Kidney epithelial cell (primary cell): ENCODE measurements around the gene XRCC1. TPM values are rescaled to one million over a fixed set of nuclear protein-coding genes. Genes with fewer than 3 reads are reported as not detected.

ENCODE experiments used
- DNase-seq: peaks from one replicate; pipeline ENCODE4 v3.0.0-alpha.2; 2010; ENCODE audit warnings: low read depth
- H3K27me3 ChIP-seq: 2 replicates; pipeline ENCODE4 v1.6.0; 2011; ENCODE audit warnings: low read length; ENCODE audit not compliant: control insufficient read depth, insufficient read depth
- H3K36me3 ChIP-seq: 2 replicates; pipeline ENCODE4 v1.5.1; 2011; ENCODE audit warnings: low read length; ENCODE audit not compliant: control insufficient read depth, insufficient read depth
- H3K4me3 ChIP-seq: 2 replicates; pipeline ENCODE4 v1.5.1; 2011; ENCODE audit warnings: low read depth, mild to moderate bottlenecking, control low read depth, low read length
- total RNA-seq: library from RNA; depleted of rRNA; stranded (reverse); fragments of >200 nt; gene quantifications from 2 replicates; pipeline ENCODE4 v1.2.3, GENCODE V29; 2015
- TF ChIP-seq, protein P1 (sequence below): IDR thresholded peaks from 2 replicates; pipeline ENCODE4 v1.5.1; 2011; ENCODE audit warnings: mild to moderate bottlenecking, moderate library complexity, low read length, control low read depth, inconsistent platforms; ENCODE audit not compliant: insufficient read depth, poor library complexity, severe bottlenecking

Gene XRCC1
- total RNA-seq, 1 donor from 2014 or later = 32.9 TPM

DNA sequence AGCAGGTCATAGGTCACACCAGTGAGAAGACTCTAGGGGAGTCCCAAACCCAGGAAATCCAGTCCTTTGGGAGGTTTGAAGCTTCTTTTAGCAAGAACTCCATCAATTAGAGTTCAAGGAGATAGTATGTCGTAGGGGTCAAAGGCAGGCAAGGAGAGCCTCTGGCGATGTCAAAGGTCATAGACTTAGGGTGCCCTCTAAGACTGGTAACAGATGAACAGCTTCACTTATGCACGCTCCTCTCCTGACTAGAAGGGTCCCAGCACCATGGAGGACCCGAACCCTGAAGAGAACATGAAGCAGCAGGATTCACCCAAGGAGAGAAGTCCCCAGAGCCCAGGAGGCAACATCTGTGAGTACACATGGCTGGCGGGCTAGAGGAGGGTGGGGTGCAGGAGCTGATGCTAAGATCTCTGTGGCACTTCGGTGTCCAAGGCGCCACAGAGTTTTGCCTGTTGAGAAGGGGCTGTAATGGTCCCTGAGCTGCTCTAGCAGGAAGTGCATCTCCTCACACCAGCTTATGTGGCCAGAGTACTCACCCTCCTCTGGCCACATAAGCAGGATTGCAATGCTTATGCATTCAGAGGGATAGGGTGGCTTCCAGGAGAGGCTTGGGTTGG is 21.6 kb upstream of the XRCC1 start:
- peaks cover 2% of the 10 kb centered on the region for H3K36me3 ChIP-seq
- H3K27me3 ChIP-seq = no peaks in the 10 kb centered on the region
- TF ChIP-seq, protein P1, sequence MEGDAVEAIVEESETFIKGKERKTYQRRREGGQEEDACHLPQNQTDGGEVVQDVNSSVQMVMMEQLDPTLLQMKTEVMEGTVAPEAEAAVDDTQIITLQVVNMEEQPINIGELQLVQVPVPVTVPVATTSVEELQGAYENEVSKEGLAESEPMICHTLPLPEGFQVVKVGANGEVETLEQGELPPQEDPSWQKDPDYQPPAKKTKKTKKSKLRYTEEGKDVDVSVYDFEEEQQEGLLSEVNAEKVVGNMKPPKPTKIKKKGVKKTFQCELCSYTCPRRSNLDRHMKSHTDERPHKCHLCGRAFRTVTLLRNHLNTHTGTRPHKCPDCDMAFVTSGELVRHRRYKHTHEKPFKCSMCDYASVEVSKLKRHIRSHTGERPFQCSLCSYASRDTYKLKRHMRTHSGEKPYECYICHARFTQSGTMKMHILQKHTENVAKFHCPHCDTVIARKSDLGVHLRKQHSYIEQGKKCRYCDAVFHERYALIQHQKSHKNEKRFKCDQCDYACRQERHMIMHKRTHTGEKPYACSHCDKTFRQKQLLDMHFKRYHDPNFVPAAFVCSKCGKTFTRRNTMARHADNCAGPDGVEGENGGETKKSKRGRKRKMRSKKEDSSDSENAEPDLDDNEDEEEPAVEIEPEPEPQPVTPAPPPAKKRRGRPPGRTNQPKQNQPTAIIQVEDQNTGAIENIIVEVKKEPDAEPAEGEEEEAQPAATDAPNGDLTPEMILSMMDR = no peak
- H3K4me3 ChIP-seq = peak overlapping the region; percentile 63
- DNase-seq = no peak

DNA sequence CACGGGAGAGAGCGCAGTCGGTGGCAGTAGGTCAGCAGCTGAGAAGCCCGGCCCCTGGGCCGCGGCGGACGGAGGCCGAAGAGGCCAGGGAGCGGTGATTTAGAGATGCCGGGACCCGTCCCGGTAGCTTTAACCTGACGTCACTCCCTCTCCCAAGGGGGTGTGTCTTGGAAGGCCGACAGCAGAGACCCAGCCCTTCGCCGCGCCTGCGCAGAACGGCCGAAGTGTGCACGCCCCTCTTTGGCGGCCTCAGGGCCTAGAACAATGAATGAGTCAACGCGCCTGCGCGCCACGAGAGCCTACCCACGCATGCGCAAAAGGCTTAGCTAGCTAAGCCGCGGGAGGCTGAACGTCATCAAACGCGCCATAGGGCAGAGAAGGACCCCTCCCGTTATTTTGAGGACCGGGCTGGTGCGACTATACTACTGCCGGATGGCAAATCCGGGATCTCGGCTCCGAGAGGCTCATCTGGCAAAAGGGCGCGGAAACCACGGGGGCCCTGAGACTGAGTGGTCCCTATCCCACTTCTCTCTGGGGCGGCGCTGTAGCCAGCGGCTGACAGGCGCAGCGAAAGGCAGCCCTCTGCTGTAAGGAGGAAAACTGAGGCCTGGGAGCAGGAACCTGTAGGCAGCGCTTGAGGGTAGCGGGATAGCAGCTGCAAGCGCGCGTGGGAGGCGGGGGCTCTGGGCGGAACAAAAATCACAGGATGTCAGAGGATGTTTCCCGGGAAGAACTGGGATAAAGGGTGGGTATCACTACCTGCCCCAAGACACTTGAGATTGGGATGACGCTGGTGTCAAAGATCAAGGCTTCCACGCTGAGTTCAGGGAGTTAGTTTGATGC is 20.9 kb upstream of the XRCC1 start, which contains the start of the genes IRGQ and ZNF576:
Gene IRGQ, minus strand, starts transcription at position 136 of the 843 bp plus-strand sequence. CDS start 796 bp downstream, outside the sequence.
Gene ZNF576, plus strand, starts transcription at position 597 of the 843 bp plus-strand sequence. CDS start 514 bp downstream, outside the sequence.
- Histone ChIP-seq H3K27me3 (no peaks in the 10 kb centered on the region), H3K4me3 (peak within 1 kb of the TSS; percentile 67), H3K36me3 (peaks cover 2% of the 10 kb centered on the region)
- TF ChIP-seq, protein P1 = no peak
- peak; percentile 98 for DNase-seq

DNA sequence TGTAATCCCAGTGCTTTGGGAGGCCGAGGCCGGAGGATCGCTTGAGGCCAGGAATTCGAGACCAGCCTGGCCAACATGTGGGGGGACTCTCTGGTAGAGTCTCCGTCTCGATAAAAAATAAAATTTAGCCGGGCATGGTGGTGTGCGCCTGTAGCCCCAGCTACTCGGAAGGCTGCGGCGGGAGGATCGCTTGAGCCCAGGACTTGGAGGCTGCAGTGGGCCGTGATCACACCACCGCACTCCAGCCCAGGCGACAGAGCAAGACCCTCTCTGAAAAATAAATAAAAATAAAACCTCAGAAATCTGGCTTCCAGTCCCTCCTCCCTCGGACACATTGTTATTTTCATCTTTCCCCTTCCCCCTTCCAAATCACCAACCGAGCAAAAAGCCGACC is 20.3 kb upstream of the XRCC1 start:
- DNase-seq = no peak
- H3K27me3 ChIP-seq = no peaks in the 10 kb centered on the region
- peak overlapping the region; percentile 67 for H3K4me3 ChIP-seq
- TF ChIP-seq, protein P1 = no peak
- peaks cover 2% of the 10 kb centered on the region for H3K36me3 ChIP-seq

DNA sequence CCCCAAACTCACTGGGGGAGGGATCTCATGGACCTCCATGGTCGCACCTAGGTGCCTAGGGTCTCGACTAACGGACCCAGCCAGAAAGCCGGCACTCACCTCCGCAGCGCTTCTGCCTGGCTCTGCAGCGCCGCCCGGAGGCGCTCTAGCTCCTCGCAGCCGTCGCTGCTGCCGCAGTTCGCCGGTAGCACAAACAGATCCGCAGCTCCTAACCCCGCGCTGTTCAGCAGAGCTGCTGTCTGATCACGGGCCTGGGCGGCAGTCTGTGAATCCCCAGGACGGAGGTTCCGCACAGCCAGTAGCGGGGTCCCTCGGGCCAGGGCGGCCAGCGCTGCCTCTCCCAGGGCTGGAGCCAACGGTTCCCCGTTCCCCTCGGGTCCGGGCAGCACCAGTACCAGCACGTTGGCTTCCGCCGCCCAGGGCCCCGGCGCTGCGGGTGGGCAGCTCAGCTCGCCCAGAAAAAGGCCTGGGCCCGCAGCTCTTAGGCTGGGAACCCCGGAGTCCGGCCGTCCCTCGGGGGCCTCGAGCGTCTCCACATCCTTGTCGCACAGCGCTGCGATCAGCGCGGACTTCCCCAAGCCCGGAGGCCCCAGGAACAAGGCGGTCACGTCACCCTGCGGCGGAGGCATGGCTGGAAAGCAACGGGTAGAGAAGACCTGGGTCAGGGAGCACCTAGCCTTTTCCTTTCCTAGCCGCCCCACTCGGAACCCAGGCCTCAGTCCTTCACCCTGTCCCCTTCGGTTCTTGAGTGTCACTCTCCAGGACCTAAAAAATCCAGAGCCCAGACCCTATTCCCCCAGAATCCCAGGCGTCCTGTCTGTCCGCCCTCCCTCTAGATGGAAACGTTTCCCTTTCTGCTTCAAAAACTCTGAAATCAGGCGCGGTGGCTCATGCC is 19.6 kb upstream of the XRCC1 start:
- Histone ChIP-seq H3K4me3 (peak overlapping the region; percentile 67), H3K36me3 (peaks cover 2% of the 10 kb centered on the region), H3K27me3 (no peaks in the 10 kb centered on the region)
- DNase-seq = peak; percentile 32
- TF ChIP-seq, protein P1 = peak; percentile 92

DNA sequence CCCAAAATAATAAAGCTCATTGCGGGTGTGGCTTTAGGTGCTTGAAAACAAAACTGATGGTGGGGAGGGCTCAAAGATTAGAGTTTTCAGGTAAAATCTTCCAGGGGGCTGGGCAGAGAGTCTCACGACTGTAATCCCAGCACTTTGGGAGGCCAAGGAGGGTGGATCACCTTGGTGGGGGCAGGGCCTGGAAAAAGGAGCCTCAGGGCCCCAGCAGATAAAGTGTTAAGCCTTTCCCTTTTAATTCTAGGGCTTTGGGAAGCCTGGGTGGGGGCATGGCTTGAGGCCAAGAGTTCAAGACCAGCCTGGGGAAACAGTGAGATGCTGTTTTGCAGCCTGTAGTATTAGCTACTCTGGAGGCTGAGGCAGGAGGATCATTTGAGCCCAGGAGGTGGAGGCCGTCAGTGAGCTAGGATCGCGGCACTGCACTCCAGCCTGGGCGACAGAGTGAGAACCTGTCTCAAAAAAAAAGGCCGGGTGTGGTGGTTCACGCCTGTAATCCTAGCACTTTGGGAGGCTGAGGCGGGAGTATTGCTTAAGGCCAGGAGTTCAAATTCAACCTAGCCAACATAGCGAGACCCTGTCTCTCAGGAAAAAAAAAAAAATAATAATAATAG is 18.9 kb upstream of the XRCC1 start:
- Histone ChIP-seq H3K27me3 (no peaks in the 10 kb centered on the region), H3K4me3 (peak overlapping the region; percentile 67), H3K36me3 (peaks cover 4% of the 10 kb centered on the region)
- no peak for DNase-seq
- TF ChIP-seq, protein P1 = no peak
